RWPE1 (cell line): Measurements from ENCODE around the gene EMC10.
"Not testable (repeated sequence)": the region's sequence is repeated elsewhere in the genome, so short reads cannot be mapped to it uniquely, and the experiment has no call there.

ENCODE experiments used
- CTCF ChIA-PET: fragments of 350-600 bp; sonication (Branson Sonifier 250); formaldehyde crosslinking; extraction: SDS; loops from one replicate; lab custom pipeline; 2021; lab: Yijun Ruan, JAX
- POLR2A ChIA-PET: fragments of 400-600 bp; formaldehyde crosslinking; extraction: SDS; loops from one replicate; lab custom pipeline; 2020; ENCODE audit warnings: antibody characterized with exemption; ENCODE audit not compliant: low non-redundant PET; lab: Yijun Ruan, JAX
- DNase-seq: peaks from one replicate; pipeline ENCODE4 v3.0.0; 2012; ENCODE audit warnings: low spot score
- H3K27ac ChIP-seq: fragments of 450-650 bp; 2 replicates; pipeline ENCODE4 v1.5.1; 2017
- CTCF ChIP-seq: fragments of 450-650 bp; conservative IDR thresholded peaks from 2 replicates; pipeline ENCODE4 v1.5.1; 2017; ENCODE audit warnings: low read depth, mild to moderate bottlenecking

EMC10 gene

GRCh38 chr19:50435627-50436026 lies 40.7 kb upstream of the EMC10 start:
- no peak for TF ChIP-seq CTCF
- CTCF ChIA-PET: no interaction called here
- no peak overlapping the region for H3K27ac ChIP-seq
- DNase-seq: no peak
- POLR2A ChIA-PET: no interaction called here

- no peak for TF ChIP-seq CTCF
- ChIA-PET CTCF (interaction anchor here (1.0 kb wide), 1 partner anchor 22 kb away, joined by 5 read pairs; no protein-coding TSS in a partner anchor), POLR2A (no interaction called here)
- no peak for DNase-seq
- H3K27ac ChIP-seq: no peak overlapping the region
Measured at GRCh38 chr19:50437862-50438449, 38.4 kb upstream of the EMC10 start.

- DNase-seq, H3K27ac ChIP-seq, POLR2A ChIA-PET, CTCF ChIA-PET: not testable (repeated sequence)
Measured at GRCh38 chr19:50439130-50439529, 37.2 kb upstream of the EMC10 start.

GRCh38 chr19:50444059-50444458 lies 32.2 kb upstream of the EMC10 start:
- CTCF ChIA-PET: no interaction called here
- POLR2A ChIA-PET: no interaction called here
- no peak for TF ChIP-seq CTCF
- DNase-seq: no peak
- no peak overlapping the region for H3K27ac ChIP-seq

GRCh38 chr19:50447053-50447452 lies 29.3 kb upstream of the EMC10 start:
- no peak for DNase-seq
- POLR2A ChIA-PET: no interaction called here
- H3K27ac ChIP-seq: no peak overlapping the region
- CTCF ChIA-PET: no interaction called here
- no peak for TF ChIP-seq CTCF

GRCh38 chr19:50447750-50448149 lies 28.6 kb upstream of the EMC10 start:
- POLR2A ChIA-PET: no interaction called here
- TF ChIP-seq CTCF: no peak
- H3K27ac ChIP-seq: no peak overlapping the region
- no peak for DNase-seq
- CTCF ChIA-PET: interaction anchor here (0.7 kb wide), 1 partner anchor 109 kb away, joined by 4 read pairs; no protein-coding TSS in a partner anchor

- ChIA-PET CTCF (interaction anchor here (0.6 kb wide), 1 partner anchor 325 kb away, joined by 3 read pairs; no protein-coding TSS in a partner anchor), POLR2A (no interaction called here)
- DNase-seq: no peak
- TF ChIP-seq CTCF: no peak
- H3K27ac ChIP-seq: no peak overlapping the region
Measured at GRCh38 chr19:50449236-50449899, 26.9 kb upstream of the EMC10 start.
